HG03558 (cell line): ENCODE measurements around the gene SYTL3.
"Not testable (repeated sequence)": the region's sequence is repeated elsewhere in the genome, so short reads cannot be mapped to it uniquely, and the experiment has no call there.

Experiments
- ATAC-seq: cut with Tn5 transposase; IDR thresholded peaks from one replicate; pipeline ENCODE4 v1.9.1; 2021; ENCODE audit warnings: moderate number of reproducible peaks; ENCODE audit not compliant: unreplicated experiment; ENCODE audit errors: extremely low read depth

The SYTL3 gene

GRCh38 chr6:158660333-158660754 lies 10.5 kb downstream of the SYTL3 start:
- ATAC-seq, result no peak

- no peak for ATAC-seq
These were observed 11.4 kb downstream of the SYTL3 start for GRCh38 chr6:158661156-158661685.

GRCh38 chr6:158662607-158662953 lies 12.7 kb downstream of the SYTL3 start:
- no peak for ATAC-seq

GRCh38 chr6:158662954-158663624 lies 13.2 kb downstream of the SYTL3 start:
- ATAC-seq, result no peak

GRCh38 chr6:158663625-158664165 lies 13.8 kb downstream of the SYTL3 start:
- no peak for ATAC-seq

GRCh38 chr6:158665332-158665731 lies 15.5 kb downstream of the SYTL3 start:
- ATAC-seq, result no peak

GRCh38 chr6:158666628-158667359 lies 16.9 kb downstream of the SYTL3 start:
- no peak for ATAC-seq

GRCh38 chr6:158667360-158667981 lies 17.6 kb downstream of the SYTL3 start:
- no peak for ATAC-seq

- ATAC-seq, result no peak
These were observed 18.9 kb downstream of the SYTL3 start for GRCh38 chr6:158668707-158669103.

GRCh38 chr6:158669145-158670035 lies 19.5 kb downstream of the SYTL3 start:
- no peak for ATAC-seq

GRCh38 chr6:158672119-158672518 lies 22.3 kb downstream of the SYTL3 start:
- not testable (repeated sequence) for ATAC-seq

- ATAC-seq, result no peak
These were observed 22.9 kb downstream of the SYTL3 start for GRCh38 chr6:158672726-158673125.

GRCh38 chr6:158674342-158675131 lies 24.7 kb downstream of the SYTL3 start:
- no peak for ATAC-seq

- not testable (repeated sequence) for ATAC-seq
These were observed 27.2 kb downstream of the SYTL3 start for GRCh38 chr6:158677094-158677493.

GRCh38 chr6:158677906-158678578 lies 28.2 kb downstream of the SYTL3 start:
- no peak for ATAC-seq

GRCh38 chr6:158680015-158680414 lies 30.2 kb downstream of the SYTL3 start:
- no peak for ATAC-seq

- no peak for ATAC-seq
These were observed 30.6 kb downstream of the SYTL3 start for GRCh38 chr6:158680481-158680880.

GRCh38 chr6:158684311-158684710 lies 34.5 kb downstream of the SYTL3 start:
- no peak for ATAC-seq
